Germinal center (tissue), 1 donor: Measurements from ENCODE around the gene LTBP1.
"Not testable (repeated sequence)": the region's sequence is repeated elsewhere in the genome, so short reads cannot be mapped to it uniquely, and the experiment has no call there.

Experiments
- DNase-seq: peaks from one replicate; pipeline ENCODE4 v3.0.0; 2012; ENCODE audit warnings: mixed read lengths, low spot score

Gene LTBP1

DNA sequence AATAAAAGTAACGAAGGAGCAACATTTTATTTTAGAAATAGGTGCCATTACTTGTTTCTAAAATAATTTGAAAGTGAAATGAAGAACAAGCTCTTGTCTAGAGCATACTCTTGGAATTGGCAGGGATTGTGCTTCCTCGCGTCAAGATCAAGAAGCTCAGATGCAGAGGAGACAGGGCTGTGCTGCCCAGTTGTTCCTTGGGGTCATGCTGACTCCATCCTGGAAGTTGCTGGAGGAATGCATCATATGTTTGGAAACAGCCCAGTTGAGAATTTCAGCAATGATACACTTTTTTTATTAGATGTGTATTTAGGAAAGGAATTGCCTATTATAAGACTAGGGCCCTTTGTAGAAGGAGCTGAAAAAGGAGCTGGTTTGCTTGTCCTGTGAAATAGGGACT is 17.2 kb downstream of the LTBP1 start:
- DNase-seq, result no peak

DNA sequence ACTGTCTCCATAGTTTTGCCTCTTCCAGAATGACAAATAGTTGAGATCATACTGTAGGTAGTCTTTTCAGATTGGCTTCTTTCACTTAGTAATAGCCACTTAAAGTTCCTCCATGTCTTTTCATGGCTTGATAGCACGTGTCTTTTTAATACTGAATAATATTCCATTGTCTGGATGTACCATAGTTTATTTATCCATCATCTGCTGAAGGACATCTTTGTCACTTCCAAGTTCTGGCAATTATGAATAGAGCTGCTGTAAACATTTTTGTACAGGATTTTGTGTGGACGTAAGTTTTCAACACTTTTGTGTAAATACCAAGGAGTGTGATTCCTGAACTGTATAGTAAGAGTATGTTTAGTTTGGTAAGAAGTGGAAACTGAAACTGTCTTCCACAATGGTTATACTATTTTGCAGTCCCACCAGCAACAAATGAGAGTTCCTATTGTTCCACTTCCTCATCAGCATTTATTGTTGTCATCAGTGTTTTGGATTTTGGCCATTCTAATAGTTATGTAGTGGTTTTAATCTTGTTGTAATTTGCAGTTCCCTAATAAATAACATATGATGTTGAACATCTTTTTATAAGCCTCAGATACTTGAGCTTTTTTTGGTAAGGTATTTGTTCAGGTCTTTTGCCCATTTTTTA is 18.9 kb downstream of the LTBP1 start:
- no peak for DNase-seq

DNA sequence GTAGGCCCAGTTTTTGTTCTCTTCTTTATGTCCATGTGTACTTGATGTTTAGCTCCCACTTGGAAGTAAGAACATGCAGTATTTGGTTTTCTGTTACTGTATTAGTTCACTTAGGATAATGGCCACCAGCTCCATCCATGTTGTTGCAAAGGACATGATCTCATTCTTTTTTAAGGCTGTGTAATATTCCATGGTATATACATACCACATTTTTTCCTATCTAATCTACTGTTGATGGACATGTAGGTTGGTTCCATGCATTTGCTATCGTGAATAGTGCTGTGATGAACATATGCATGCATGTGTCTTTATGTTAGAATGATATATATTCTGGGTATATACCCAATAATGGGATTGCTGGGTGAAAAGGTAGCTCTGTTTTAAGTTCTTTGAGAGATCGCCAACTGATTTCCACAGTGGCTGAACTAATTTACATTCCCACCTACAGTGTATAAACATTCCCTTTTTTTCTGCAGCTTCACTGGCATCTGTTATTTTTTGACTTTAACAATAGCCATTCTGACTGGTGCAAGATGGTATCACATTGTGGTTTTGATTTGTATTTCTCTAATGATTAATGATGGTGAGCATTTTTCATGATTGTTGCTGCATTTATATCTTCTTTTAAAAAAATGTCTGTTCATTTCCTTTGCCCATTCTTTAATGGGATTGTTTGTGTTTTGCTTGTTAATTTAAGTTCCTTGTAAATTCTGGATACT is 22.9 kb downstream of the LTBP1 start:
- DNase-seq, result no peak

DNA sequence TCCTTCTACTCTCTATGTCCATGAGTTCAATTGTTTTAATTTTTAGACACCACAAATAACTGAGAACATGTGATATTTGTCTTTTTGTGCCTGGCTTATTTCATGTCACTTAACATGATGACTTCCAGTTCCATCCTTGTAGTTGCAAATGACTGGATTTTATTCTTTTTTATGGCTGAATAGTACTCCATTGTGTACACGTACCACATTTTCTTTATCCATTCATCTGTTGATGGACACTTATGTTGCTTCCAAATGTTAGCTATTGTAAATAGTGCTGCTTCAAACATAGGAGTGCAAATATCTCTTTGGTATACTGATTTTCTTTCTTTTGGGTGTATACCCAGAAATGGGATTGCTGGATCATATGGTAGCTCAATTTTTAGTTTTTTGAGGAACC is 27.0 kb downstream of the LTBP1 start:
- DNase-seq, result not testable (repeated sequence)

DNA sequence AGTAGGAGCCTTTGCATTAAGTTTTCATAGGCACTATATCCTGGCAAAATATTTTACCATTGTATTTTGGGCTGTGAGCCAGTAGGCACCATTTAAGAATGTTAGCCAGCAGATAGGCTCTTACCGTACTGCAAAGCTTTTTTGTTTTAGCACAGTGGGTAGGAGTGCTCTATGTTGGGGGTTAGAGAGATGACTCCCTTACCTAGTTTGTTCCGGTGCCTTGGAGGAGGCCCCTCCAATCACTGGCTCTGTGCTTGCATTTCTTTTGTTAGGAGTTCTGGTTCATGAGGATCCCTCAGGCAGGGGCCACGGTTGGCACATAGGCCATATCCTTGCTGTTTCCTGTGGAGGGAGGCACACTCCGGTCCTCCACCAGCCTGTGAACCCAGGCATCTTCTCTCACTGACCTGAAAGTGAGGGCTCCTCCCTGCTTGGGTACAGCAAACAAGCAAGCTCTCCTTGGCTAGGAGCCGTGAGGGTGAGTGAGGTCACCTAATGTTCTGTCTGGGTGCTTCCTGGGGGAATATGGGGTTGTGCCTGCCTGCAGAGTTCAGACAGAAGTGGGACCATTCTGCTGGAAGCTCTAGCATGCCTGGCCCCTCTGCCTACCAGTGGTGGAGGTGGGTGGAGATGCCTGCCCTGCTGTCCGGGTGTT is 29.8 kb downstream of the LTBP1 start:
- DNase-seq, result no peak

DNA sequence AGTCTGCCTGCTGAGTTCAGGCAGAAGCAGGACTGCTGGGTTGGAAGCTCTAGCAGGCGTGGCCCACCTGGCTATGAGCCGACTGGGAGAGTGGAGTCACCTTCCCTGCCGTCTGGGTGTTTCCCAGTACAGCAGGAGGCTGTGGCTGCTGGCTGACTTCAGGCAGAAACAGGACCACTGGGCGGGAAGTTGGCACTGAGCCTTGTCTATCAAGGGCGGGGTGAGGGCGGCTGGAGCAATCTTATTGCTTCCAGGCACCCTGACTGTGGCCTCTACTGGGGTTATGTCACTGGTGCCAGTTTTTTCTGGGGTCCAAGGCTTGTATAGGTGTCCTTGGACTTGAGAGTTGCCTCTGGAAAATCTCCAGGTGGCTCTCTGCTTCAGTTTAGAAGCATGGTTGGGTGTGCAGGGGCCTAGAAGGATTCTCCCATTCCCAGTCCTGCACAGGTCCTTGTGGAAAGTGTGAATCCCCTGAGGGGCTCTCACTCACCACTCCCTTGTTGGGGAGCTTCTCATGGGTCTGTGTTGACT is 30.5 kb downstream of the LTBP1 start:
- no peak for DNase-seq

DNA sequence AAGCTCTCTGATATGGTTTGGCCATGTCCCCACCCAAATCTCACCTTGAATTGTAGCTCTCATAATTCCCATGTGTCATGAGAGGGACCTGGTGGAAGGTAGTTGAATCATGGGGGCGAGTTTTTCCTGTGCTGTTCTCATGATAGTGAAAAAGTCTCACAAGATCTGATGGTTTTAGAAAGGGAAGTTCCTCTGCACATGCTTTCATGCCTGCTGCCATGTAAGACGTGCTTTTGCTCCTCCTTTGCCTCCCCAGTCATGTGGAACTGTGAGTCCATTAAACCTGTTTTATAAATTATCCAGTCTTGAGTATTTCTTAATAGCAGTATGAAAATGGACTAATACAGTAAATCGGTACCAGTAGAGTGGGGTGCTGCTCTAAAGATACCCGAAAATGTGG is 34.9 kb downstream of the LTBP1 start:
- DNase-seq, result no peak

DNA sequence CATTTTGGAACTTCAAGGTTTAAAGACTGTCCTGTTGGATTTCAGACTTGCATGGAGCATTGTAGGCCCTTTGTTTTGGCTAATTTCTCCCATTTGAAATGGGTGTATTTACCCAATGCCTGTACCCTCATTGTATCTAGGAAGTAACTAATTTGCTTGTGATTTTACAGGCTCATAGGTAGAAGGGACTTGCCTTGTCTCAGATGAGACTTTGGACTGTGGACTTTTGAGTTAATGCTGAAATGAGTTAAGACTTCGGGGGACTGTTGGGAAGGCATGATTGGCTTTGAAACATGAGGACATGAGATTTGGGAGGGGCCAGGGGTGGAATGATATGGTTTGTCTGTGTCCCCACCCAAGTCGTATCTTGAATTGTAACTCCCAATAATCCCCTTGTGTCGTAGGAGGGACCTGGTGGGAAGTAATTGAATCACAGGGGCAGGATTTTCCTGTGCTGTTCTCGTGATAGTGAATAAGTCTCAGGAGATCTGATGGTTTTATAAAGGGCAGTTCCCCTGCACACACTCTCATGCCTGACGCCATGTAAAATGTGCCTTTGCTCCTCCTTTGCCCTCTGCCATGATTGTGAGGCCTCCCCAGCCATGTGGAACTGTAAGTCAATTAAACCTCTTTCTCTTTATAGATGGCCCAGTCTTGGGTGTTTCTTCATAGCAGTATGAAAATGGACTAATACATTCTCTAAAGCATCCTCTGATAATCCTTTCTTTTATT is 36.6 kb downstream of the LTBP1 start:
- not testable (repeated sequence) for DNase-seq

DNA sequence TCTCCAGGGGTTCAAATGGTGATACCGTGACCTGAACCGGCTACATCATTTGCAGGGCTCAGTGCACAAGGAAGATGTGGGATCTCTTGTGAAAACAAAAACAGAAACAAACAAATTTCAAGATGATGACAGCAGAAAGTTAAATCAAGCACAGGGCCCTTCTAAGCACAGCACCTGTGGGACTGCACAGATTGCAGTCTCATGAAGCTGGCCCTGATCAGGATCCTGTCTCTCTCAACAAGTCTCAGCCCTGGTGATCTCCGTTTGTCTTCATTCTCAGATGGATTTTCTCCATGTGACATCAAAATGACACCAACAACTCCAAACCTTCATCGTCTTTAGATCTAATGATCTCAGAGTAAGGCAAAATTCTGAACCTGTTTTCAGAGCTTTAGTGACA is 39.7 kb downstream of the LTBP1 start:
- no peak for DNase-seq

DNA sequence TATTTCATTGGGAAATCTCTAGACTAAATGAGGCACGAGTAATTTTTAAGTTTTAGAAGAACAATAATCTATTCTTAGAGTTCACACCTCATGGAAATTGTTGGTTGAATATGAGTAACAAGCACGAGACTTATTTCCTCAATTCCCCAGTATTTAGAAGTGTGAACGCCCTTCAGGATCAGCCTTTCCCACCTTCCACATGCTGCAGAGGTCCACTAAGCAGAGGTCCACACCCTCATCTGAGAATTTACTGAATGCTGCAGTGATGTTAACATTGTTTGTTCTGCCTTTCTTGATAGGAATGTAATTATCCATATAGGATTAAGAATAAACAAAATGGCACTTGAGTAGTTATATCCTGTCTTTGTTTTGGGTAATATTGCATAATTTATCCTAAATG is 41.8 kb downstream of the LTBP1 start:
- DNase-seq, result no peak

DNA sequence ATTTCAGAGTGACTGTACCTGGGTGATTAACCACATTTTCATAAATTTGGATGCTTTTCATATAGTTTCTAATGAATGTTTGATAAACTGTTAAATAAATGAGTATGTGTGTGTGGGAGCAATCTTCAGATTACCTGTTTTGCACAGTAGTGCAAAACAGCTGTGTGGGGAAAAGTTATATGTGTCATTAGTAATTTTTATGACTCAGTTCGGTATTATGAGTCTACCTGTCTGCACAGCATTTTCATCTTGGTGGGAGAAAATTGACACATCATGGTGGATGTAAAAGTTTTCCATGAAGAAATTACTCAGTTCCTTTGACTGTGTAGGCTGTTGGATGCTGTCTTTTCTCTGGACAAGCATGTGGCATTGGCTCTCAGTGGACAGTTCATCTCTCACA is 43.8 kb downstream of the LTBP1 start:
- no peak for DNase-seq

DNA sequence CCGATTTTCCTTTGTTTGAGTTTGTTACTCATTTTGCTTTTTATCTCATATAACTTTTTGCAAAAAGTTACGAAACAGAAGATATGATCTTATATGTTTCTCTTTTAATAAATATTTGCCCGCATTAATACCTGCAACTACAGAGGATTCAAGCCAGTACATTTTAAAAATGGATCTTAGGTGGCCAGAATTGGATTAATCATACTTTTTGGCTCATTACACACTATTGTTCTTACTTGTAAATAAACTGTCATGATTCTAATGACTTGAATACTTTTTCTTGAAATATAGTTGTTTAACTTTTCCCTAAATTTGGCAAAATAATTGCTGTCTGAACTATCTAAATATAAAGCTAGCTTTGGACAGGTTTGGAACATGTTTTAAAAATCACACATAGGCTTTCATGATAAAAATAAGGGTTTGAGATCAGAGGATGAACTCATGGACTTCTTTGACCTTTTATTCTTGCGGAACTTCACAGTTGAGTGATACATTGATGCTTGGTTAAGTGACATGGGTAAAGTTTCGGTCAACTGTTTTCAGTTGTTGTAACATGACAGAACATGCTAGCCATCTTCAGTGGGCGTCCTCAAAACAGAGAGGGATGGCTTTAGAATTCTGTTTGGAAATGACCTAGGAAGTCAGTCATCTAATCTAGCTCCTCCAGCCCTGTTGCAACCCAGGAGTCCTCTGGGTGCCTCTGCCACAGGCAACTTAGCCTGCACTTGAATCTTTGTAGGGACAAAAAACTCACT is 44.5 kb downstream of the LTBP1 start:
- DNase-seq, result no peak

DNA sequence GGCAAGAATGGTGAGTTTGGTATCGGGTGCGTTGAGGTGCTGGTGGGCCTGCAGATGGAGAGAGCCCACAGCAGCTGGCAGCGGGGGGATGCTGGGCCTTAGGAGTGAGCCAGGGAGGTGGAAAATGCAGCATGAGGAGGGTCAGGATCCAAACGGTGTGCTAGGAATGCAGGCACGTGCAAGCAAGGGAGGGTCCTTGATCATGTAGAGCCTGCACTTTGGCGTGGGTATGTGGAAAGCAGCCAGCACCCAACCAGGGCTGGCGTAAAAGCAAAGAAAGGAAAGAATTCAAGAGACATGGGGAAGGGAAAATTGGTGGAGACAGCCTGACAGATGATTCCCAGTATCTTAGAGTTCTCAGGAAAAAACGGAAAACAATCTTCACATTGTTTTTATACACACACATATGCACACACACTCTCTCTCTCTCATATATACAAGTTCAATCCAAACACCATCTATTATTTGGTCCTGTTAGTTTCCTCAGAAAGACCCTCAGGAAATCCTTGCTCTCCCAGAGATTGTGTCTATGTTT is 46.3 kb downstream of the LTBP1 start:
- no peak for DNase-seq

DNA sequence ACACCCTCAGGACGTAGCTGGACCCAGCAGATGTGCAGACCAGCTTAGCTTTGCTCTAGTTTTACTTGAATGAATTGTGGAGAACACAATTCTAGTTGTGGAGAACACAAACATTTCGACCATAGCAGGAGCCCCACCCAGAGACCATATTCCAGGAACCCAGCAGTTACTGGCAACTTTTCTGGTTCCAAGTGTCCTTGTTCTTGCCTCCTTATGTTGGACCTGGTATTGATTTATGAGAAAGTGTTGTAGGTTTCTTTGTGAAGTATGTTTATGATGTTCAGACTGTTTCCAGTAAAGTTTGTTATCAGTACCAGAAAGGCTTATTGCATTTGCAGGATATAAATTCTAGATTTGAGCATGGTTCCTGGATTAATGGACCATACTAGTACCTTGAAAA is 51.0 kb downstream of the LTBP1 start:
- no peak for DNase-seq

DNA sequence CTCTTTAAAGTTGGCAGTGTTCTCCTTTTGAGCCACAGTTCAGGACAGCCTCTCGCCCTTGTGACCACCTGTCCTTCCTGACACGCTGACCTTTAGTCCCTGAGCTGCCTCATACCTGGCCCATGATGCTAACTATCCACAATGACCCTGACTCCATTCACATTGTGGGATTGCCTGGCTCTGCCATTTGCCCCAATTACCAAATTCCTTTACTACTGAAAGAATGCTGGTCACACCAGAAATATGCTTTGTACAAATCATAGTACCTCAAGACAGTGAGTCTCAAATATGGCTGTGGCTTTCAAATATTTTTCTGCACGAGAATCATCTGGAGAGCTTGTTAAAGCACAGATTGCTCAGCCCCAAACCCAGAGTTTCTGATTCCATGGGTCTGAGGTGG is 54.2 kb downstream of the LTBP1 start:
- DNase-seq, result no peak

DNA sequence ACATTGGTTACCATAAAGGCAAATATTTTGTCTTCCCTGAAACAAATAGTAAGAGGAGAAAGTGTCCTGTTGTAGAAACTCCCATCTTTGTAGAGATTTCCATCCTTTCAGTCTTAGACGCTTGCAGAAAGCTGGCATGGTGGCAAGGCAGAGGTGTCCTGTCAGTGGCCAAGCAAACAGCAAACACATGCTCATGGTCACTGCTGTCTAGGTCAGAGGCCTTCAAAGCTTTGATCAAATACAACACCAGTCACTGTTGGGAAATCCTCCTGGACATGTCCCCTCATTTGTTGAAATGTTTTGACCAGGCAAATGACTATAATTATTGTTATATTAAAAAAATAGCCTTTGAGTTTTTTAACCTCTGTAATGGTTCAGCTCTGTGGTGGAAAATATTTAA is 55.1 kb downstream of the LTBP1 start:
- no peak for DNase-seq

DNA sequence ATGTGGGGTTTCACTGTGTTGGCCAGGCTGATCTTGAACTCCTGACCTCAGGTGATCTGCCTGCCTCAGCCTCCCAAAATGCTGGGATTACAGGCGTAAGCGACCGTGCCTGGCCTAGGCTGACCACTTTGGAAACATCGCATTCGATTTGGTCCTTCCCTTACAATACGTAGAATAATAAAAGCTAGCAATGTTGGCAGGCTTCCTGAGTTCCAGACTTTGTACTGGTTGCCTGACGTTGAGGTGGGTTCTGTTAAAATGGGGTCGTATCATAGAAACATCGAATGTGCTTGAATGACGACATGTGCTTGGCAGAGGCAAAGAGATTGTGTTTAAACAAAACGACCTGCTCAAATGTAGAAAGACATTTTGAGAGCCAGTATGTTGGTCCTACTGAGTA is 56.1 kb downstream of the LTBP1 start:
- no peak for DNase-seq

DNA sequence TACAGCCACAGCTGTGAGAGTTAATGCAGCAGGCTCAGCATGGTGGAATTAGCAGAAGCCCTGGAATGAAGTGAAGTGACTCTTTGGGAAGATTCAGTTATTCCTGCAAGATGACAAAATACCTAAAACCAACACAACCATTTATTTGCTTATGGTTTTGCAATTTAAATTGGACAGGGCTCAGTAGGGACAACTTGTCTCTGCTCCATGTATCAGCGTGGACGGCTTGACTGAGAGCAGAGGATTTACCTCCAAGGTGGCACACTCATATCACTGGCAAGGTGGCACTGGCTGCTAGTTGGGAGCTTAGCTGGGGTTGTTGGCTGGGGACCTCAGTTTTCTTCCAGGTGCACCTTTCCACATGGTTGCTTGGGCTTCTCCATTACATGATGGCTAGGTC is 58.3 kb downstream of the LTBP1 start:
- no peak for DNase-seq

DNA sequence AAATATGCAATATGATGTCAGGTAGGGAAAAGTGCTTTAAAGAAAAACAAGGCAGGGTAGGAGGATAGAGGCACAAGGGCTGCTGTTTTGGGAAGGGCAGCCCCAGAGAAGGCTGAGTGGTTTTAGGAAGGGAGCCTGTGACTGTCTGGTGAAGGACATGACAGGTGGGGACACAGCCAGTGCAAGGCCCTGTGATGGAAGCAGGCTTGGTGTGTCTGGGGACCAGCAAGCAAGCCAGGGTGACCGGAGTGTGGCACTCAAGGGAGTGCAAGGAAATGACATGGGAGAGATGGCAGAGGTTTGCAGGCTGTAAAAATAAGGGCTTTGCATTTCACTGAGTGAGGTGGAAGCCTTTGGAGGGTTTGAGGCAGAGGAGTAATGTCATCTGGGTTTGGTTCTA is 62.0 kb downstream of the LTBP1 start:
- no peak for DNase-seq

DNA sequence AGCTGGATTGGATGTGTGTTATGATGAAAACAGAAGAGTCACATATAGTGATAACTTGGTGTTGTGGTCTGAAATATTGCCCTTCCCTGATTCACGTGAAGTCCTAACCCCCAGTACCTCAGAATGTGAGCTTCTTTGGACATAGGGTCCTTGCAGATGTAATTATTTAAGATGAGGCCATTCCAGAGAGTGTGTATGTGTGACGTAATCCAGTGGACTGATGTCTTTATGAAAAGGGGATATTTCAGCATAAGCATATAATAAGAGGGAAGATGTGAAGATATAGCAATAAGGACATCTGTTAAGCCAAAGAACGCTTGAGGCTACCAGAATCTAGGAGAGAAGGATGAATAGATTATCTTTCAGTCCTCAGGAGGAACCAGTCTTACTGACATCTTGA is 62.5 kb downstream of the LTBP1 start:
- no peak for DNase-seq

DNA sequence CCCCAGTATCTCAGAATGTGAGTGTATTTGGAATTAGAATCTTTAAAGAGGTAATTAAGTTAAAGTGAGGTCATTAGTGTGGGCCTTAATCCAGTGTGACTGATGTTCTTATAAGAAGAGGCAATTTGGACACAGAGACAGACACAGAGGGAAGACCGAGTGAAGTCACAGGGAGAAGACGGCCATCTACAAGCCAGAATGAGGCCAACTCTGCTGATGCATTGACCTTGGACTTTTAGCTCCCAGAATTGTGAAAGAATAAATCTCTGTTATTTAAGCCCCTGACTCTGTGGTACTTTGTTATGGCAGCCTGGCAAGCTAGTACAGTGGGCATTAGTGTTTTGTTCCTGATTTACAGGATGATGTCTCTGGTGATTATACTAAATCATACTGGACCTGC is 64.6 kb downstream of the LTBP1 start:
- DNase-seq, result no peak

DNA sequence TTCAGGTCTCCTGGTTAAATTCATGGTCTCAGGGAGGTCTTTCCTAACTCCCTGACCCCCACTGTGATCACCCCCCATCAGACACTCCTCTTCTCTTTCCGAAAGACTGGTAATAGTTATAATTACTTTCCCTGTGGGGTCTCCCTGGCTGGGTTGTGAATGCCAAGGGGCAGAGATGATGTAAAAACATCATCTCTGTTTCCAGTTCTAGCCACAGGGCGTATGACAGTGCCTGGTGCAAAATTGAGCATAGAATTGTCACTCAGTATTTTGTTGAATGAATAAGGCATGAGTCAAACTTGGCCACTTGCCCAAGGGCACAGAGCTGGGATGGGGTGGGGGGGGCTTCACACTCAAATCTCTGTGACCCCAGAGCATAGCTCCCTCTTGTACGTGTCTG is 65.2 kb downstream of the LTBP1 start:
- no peak for DNase-seq
